Fibroblast of skin of left biceps (primary cell): ENCODE results near the gene VPS8.
"Not testable (repeated sequence)": the region's sequence is repeated elsewhere in the genome, so short reads cannot be mapped to it uniquely, and the experiment has no call there.

Experiments
- DNase-seq, 2 experiments: peaks; one replicate each; pipeline ENCODE4 v3.0.0-alpha.2; 2013; ENCODE audit warnings: low read depth in 2 of 2

Gene VPS8

GRCh38 chr3:184864000-184864399, 52.0 kb downstream of the VPS8 start:
- DNase-seq = no peak

- DNase-seq = no peak
Observed at GRCh38 chr3:184868477-184868876, 56.5 kb downstream of the VPS8 start.

DNA sequence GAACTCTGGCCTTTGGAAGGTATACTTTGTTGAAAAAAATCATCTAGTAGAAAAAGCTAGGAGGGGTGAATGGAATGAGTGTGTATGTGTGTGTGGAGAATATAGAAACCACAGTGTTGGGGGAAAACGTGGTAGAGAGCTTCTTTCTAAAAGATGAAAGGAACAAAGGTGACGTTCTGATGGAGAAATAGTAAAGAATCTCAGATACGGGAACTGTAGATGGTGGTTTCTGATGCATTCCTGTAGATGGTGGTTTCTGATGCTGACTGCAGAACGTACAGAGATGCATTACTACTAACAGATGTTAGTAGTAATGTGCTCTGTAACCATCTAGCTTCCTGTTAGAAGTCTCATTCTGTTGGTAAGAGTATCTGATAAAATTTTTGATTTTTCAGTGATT, 60.2 kb downstream of the VPS8 start:
- peak; percentile 18 for DNase-seq

- DNase-seq = no peak
Observed at GRCh38 chr3:184873141-184873540, 61.2 kb downstream of the VPS8 start.

DNA sequence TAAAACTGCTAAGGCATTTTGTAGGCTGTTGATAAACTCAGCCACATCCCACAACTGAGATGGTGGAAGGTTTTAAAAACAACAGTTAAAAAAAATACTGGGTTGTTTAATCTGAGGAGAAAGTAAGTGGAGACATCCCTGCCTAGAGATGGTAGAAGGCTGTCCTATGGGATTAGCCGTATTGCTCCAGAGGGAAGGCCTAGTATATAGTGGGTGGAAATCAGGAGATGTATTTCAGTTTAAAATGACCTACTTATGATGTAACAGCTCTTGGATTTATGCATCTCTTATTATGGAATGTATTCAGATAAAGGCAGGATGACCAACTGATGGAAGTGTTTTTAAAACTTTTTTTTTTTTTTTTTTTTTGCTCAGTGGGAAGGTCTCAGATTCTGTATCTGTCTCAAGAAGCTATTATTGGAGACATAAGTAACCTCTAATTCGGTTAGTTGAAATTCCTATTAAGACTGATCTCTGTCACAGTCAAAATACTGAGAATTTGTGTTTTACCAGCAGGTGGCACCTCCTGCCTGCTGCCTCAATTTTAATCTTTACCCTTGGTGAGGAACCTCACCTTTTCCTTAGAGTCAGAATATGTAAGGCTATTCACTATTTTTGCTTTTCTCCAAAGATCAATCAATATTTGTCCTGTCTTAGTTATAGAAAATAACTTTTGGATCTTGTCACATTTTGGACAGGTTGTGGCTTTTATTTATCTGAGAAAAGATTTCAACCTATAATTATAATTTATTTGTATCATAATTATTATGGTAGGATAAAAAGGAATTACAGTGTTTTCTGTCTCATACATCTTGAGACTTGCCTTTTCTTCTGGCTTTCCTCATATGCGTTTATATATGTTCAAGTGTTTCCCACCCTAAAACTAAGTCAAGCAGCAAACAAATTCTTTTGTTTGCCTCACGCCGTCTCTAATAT, 63.0 kb downstream of the VPS8 start:
- no peak for DNase-seq

GRCh38 chr3:184880276-184881019, 68.5 kb downstream of the VPS8 start:
- DNase-seq = no peak

DNA sequence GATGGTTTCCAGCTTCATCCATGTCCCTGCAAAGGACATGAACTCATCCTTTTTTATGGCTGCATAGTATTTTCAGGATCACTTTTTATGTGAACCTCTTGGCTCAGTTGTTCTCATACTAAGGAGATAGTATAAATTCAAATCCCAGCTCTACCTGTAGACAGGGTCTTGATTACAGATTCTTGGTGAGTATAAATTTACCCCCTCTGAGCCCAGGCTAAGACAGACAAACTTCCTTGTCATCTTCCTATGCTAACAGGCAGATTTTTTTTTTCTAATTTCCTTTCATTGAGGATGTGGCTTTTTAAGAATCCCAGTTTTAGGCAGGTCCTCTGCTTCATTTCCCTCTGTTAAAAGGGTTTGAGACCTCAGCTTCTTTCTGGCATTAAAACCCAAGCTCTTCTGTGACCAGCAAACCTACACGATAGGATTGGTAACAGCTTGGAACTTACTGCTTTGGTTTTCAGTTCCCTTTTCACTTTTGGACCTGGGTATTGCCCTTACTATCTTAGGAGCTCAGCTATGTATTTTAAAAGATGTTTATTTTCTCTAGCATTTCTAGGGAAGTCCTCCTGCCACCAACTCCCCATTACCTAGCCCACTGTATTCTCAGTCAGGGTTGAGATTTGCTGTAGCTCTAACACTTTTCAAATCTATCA, 72.5 kb downstream of the VPS8 start:
- DNase-seq = no peak

DNA sequence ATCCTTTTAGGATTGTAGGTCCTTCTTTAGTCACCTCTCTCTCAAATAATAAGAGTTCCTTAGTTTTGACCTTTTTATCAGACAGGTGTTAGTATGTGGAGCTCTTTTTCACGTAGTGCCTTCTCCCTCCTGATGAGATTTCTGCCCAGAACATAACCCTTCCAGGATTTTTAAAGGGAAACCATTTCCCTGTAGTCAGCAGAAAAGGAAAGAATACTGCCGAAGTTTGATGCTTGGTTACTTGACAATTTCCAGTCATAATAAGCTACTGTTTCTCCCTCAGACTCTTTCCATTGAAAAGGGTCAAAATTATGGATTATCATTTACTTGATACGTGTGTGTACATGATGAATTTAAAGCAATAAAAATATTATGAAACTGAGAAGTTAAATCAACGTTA, 73.1 kb downstream of the VPS8 start:
- DNase-seq = no peak

DNA sequence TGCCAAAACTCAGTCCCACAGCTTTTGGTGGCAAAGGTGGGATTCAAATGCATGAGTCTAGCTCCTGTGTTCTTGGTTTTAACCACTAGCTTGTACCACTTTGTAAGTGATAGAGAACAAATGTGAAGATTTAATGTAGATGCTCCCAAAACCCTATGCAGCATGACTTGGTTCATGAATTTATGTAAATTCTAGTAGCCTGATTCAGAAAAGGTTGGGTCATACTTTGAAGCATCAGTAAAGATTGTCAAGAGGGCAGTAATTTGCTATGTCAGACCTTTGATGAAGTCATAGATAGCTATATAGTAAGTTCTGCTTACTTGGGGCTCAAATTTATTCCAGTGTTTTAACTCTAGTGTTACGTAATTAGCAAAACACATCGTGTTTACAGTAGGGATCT, 75.6 kb downstream of the VPS8 start:
- DNase-seq = no peak

DNA sequence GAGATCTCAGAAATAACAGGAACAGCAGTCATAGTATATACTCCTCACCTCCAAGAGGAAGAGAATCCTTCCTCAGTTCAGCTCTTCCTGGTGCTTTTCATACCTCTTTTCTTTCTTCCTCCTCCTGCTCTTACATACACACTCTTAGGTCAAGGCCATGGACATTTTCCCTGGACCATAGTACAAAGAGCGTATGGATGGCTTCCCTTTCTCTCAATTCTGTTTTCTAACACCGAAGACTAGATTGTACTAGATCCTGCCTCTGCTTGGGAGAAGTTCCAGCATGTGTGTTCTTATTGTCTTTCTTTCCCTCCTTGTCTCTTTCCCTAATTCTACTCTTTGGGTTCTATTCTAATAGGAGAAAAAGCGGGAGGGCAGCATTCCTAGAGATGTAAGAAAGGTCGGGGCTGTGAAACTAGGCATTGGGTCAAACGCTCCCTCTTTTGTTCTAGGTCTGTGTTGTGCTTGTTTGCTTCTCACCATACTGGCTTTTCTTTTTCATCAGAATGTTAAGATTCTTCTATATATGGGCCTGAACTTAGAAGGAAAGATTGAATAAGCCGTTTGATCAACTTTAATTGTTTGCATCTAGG, 77.4 kb downstream of the VPS8 start:
- no peak for DNase-seq

- no peak for DNase-seq
Observed at GRCh38 chr3:184894051-184894450, 82.1 kb downstream of the VPS8 start.

GRCh38 chr3:184895350-184895749, 83.4 kb downstream of the VPS8 start:
- no peak for DNase-seq

DNA sequence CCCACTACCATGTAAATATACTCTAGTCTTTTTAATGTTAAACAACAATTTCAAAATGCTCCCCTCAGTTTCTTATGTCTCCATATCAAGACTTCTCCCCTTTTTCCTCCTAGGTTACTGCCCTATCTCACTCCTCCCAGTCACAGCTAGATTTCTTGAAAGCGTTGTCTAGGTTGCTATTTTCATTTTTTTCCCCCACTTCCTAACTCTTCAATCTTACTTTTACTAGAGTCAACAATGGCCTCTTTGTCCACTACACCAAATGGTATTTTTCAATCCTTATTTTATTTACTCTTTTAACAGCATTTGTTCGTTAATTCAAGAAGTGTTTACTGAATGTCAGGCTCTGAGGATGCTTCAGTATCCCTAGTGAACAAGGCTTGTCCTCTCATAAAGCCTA, 84.4 kb downstream of the VPS8 start:
- no peak for DNase-seq

DNA sequence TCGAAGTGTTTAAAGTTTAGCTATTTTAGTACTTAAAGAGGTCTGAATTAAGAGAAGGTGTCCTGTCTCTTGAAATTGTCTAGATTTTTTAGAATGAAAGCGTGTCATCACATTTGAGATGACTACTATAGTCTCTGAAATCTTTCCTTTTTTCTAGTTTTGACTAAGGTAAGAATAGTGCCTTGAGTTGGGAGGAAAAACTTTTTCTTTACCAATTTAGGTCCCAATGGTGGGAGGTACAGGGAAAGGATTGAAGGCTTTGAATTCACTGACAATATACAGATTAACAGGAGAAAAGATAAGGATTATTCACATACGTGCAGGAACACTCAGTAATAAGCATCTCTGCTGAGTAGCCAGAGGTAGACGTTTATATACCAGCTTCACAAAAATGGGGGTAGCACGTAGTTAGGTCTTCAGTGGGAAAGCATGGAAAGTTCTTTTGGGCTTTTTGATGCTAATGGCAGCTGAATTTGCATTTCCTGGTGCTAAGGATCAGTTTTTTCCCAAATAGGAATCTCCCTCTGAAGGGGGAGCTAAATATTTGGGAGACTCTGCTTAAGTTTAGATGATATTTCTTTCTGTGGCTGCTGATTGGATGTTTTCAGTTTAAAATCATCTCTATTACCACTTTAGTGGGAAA, 88.1 kb downstream of the VPS8 start:
- DNase-seq = no peak

GRCh38 chr3:184907031-184907430, 95.1 kb downstream of the VPS8 start:
- DNase-seq = not testable (repeated sequence)

DNA sequence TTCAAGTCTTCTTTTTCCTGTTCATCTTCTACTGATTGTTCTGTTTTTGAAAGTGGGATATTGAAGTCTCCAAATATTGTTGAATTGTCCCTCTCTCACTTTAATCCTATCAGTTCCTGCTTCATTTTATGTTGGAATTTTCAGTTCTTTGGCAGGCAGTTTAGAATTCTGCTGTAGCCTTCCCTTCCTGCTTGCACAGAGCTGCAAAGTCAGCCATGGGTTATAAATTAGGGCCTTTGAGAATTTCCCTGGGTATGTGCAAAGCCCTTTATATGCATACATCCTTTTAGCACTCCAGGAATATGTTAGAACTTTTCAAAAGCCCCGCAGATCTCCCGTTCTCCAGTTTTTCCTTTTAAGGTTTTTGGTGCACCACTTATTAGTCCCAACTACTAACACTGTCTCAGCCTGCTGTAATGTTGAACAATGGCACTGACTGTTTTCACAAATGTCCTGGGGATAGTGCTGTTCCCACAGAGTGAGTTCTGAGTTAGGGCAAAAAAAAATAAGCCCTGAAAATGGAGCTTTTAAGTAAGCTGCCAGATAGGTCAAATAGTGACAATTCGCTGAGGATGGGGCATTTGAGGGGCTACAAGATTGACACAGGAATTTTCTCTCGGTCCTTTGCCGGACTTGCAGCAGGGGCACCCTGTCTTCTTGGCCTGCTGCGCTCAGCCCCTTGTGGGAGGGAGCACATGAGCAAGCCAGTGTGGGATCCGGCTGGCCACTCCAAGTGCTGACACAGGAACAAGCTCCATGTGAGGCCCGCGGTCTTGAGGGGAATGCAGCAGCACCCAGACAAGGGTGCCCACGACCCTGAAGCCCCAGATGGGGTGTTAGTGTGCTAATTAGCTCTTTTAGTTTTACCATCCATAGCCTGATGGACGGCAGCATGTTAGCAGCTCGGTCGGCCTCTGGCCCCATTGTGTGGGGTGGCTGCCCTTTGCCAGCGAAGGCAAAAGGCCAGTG, 96.0 kb downstream of the VPS8 start:
- DNase-seq = no peak

GRCh38 chr3:184908859-184909258, 96.9 kb downstream of the VPS8 start:
- DNase-seq = no peak

DNA sequence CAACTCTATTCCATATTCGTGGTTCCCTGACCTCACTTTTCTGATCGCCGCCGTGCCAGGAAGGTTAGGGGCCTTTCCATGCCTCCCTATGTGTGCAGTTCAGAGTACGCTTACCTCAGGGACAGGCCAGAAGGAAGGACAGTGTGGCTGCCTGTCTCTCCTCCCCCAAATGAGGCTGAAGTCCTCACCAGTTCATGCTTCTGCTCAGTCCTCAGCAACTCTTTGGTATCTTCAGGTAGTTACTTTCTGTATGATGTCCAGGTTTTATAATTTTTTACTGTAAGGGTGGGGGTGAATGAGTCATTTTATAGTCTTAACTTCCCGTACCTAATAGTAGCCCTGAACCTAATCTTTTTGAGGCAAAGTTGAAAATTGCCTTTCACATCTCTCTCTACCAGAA, 98.7 kb downstream of the VPS8 start:
- DNase-seq = no peak

DNA sequence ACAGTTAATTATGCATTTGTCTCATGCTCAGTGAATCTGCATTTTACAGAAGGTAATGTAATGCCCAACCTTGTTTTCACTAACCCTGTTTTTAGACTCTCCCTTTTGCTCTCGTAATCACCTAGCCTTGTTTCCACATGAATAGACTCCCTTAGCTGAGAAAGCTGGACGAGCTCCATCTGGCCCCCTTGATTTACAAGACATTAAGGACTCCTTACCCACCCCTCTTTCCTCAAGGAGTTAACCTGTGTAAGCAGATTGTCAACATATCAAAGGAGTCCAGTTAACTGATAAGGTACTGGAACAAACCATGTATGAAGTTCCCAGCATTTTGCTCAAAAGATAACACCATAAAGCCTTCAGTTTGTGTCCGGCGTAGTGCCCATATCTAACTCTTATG, 99.6 kb downstream of the VPS8 start:
- no peak for DNase-seq

GRCh38 chr3:184912163-184912562, 100.2 kb downstream of the VPS8 start:
- no peak for DNase-seq
